Activated naive CD4-positive, alpha-beta T cell treated with anti-CD3 and anti-CD28 coated beads, Interleukin-2, amount 50 U/mL, for 24 hours (primary cell): Measurements from ENCODE around the gene ENTREP3.

ENCODE experiments used
- H3K27ac Mint-ChIP-seq: one replicate; pipeline ENCODE4 v1.8.0; 2021; ENCODE audit warnings: mild to moderate bottlenecking, mixed read lengths
- H3K27me3 Mint-ChIP-seq: one replicate; pipeline ENCODE4 v1.8.0; 2021; ENCODE audit warnings: mixed read lengths
- H3K36me3 Mint-ChIP-seq: one replicate; pipeline ENCODE4 v1.8.0; 2021; ENCODE audit warnings: mixed read lengths
- H3K4me1 Mint-ChIP-seq: one replicate; pipeline ENCODE4 v1.8.0; 2021; ENCODE audit warnings: mixed read lengths
- H3K4me3 Mint-ChIP-seq: one replicate; pipeline ENCODE4 v1.8.0; 2021; ENCODE audit warnings: mild to moderate bottlenecking, mixed read lengths
- H3K9me3 Mint-ChIP-seq: one replicate; pipeline ENCODE4 v1.8.0; 2021; ENCODE audit warnings: mixed read lengths

ENTREP3 gene

DNA sequence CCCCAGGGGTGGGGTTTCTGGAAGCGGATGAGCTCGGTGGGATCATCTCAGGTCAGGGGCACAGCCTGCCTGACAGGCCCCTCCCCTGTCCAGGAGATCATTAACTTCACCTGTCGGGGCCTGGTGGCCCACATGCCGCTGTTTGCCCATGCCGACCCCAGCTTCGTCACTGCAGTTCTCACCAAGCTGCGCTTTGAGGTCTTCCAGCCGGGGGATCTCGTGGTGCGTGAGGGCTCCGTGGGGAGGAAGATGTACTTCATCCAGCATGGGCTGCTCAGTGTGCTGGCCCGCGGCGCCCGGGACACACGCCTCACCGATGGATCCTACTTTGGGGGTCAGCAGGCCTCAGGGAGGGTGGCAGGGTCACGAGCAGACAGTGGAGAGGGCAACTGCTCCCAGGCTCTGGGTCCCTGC, 30.4 kb upstream of the ENTREP3 start:
- Mint-ChIP-seq H3K9me3 (no peaks in the 10 kb centered on the region), H3K36me3 (no peaks in the 10 kb centered on the region), H3K27ac (no peak overlapping the region), H3K4me3 (no peak overlapping the region), H3K27me3 (no peaks in the 10 kb centered on the region), H3K4me1 (no peaks in the 10 kb centered on the region)

DNA sequence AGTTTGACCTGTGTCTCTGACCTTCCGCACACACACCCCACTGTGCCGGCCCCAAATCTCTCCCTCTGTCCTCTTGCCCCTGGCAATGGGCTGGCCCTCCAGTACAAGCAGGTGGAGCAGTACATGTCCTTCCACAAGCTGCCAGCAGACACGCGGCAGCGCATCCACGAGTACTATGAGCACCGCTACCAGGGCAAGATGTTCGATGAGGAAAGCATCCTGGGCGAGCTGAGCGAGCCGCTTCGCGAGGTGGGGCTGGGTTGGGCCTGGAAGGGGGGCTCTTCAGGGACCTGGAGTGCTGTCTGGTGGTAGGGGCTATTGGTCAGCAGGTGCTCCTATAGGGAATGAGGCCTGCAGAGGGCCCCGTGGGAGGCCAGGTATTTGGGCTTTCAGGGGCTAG, 29.8 kb upstream of the ENTREP3 start:
- H3K27ac Mint-ChIP-seq, result no peak overlapping the region
- H3K4me1 Mint-ChIP-seq, result no peaks in the 10 kb centered on the region
- H3K36me3 Mint-ChIP-seq, result no peaks in the 10 kb centered on the region
- no peak overlapping the region for H3K4me3 Mint-ChIP-seq
- no peaks in the 10 kb centered on the region for H3K9me3 Mint-ChIP-seq
- H3K27me3 Mint-ChIP-seq, result no peaks in the 10 kb centered on the region

DNA sequence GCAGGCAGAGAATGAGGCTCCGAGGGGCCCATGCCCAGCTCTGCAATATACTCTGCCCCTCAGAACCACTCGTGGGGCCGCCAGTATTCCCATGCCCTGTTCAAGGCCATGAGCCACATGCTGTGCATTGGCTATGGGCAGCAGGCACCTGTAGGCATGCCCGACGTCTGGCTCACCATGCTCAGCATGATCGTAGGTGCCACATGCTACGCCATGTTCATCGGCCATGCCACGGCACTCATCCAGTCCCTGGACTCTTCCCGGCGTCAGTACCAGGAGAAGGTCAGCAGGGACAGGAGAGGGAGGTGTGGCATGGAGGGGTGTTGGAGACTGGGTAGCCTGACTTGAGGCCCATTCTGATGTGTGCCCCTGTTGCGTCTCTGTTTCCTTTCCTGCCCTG, 29.2 kb upstream of the ENTREP3 start:
- H3K27ac Mint-ChIP-seq, result no peak overlapping the region
- H3K4me1 Mint-ChIP-seq, result no peaks in the 10 kb centered on the region
- no peak overlapping the region for H3K4me3 Mint-ChIP-seq
- H3K27me3 Mint-ChIP-seq, result no peaks in the 10 kb centered on the region
- H3K36me3 Mint-ChIP-seq, result no peaks in the 10 kb centered on the region
- no peaks in the 10 kb centered on the region for H3K9me3 Mint-ChIP-seq

DNA sequence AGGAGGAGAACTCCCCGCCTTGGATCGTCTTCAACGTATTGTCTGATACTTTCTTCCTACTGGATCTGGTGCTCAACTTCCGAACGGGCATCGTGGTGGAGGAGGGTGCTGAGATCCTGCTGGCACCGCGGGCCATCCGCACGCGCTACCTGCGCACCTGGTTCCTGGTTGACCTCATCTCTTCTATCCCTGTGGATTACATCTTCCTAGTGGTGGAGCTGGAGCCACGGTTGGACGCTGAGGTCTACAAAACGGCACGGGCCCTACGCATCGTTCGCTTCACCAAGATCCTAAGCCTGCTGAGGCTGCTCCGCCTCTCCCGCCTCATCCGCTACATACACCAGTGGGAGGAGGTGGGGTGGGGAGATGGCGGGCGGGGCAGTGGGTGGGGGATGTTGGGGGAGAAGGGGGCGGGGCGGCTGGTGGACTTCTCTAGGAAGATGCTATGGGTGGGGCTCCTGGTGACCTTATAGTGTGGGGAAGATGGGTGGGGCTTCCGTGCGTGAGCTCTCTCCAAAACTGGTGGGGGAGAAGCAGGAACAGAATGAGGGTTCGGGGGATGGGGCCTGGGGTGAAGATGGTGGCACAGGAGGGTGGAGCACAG, 27.3 kb upstream of the ENTREP3 start:
- H3K36me3 Mint-ChIP-seq, result no peaks in the 10 kb centered on the region
- H3K27ac Mint-ChIP-seq, result no peak overlapping the region
- H3K27me3 Mint-ChIP-seq, result no peaks in the 10 kb centered on the region
- peaks cover 7% of the 10 kb centered on the region for H3K4me1 Mint-ChIP-seq
- no peak overlapping the region for H3K4me3 Mint-ChIP-seq
- H3K9me3 Mint-ChIP-seq, result no peaks in the 10 kb centered on the region

DNA sequence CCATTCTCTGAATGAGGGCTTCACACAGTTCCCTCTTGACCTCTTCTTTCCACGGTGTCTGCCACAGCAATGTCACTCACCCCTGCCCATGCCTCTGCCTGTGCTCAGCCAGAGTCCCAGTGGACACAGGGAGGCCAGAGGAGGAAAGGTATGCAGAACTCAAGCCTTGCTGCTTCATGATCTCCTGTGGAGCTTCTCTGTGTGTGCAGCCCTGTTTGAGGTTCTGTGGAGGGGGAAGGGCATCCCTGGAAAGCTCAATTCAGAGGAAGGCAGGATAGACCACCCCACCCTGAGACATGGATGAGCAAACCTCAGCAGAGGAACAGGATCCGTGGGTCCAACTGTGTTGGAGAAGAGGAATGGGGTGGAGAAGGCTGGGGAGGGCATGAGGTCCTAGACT, 24.0 kb upstream of the ENTREP3 start:
- no peaks in the 10 kb centered on the region for H3K36me3 Mint-ChIP-seq
- peaks cover 24% of the 10 kb centered on the region for H3K4me1 Mint-ChIP-seq
- no peak overlapping the region for H3K4me3 Mint-ChIP-seq
- no peak overlapping the region for H3K27ac Mint-ChIP-seq
- H3K9me3 Mint-ChIP-seq, result no peaks in the 10 kb centered on the region
- no peaks in the 10 kb centered on the region for H3K27me3 Mint-ChIP-seq

DNA sequence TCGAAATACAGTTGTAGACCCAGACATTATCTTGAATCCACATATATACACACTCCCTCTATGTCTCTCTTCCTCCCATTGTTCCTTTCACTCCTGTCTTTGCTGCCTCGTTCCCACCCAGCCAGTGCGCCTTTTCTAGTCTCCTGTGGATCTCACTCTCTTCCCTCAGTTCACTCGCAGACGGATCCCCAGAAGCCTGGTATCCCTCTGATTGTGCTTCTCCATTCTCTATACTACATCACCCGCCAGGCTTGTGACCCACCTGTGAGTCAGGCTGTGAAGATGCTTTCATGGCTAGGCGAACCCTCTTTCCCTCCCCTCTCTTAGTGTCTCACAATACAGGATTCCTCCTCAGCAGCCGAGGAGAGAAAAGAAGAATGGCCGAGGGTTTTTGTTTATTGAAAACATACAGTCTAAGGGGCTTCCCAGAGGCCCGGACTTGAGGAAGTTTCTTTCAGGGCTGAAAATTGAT, 23.4 kb upstream of the ENTREP3 start:
- no peak overlapping the region for H3K27ac Mint-ChIP-seq
- H3K4me1 Mint-ChIP-seq, result peaks cover 26% of the 10 kb centered on the region
- H3K4me3 Mint-ChIP-seq, result peak overlapping the region; percentile 61
- H3K27me3 Mint-ChIP-seq, result no peaks in the 10 kb centered on the region
- no peaks in the 10 kb centered on the region for H3K36me3 Mint-ChIP-seq
- H3K9me3 Mint-ChIP-seq, result no peaks in the 10 kb centered on the region

DNA sequence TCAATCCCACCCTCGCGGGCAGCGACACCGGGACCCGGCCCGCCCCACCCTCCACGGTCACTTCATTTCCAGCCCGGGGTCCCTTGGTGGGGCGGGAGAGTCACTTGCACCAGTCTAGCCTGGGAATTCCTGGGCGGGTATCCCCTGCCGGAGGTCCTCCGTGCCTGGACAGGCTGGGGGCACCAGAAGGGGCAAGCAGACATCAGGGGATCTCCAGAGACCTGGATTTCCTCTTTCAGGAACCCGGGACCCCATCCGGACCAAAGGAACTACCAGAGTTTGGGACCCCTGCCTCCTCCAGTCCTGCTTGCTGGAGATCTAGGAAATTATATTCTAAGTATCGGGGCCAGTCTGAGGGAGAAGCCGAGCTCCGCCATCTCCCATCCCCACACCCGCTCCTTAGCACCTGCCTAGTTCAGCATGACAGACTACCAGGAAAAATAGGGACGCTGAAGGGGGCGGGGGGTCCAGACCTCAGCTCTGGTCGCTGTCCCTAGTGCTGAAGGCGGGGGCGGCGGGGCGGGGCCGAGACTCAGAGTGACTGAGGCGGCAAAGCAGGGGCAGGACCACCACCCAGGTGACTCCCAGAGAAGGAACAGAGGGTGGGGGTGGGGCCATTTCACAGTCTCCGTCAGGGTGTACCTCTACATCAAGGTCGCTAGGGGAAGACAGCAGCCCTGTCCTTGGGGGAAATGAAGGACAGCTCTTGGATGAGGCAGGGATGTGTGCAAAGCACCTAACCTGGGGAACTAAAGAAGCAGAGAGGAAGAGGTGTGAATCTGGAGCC, 22.8 kb upstream of the ENTREP3 start:
- H3K36me3 Mint-ChIP-seq, result no peaks in the 10 kb centered on the region

DNA sequence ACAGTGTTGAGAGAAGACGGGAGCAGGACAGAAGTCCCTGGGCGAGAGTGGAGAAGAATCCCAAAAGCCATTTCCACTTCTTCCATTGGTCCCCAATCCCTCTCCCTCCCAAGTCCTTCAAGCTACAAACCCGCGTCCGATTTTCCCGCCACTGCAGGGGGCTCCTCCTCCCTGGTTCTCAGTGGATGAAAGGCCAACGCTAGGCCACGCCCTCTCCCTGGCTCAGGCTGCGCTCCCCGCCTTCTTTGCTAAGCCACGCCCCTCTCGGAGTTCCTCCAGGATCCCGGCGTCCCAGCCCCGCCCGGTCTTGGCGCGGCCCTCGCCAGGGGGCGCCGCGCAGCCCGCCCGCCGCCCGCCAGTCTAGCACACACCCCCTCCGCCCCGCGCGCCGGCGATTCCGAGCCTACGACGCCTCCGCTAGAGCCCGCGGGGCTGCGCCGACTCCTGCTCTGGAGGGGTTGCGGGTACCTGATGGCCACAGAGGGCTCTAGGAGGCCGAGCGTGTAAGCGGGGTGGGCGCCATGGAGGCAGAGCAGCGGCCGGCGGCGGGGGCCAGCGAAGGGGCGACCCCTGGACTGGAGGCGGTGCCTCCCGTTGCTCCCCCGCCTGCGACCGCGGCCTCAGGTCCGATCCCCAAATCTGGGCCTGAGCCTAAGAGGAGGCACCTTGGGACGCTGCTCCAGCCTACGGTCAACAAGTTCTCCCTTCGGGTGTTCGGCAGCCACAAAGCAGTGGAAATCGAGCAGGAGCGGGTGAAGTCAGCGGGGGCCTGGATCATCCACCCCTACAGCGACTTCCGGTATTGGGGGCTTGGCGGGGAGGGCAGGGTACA, 22.0 kb upstream of the ENTREP3 start, which contains the start of gene HCN3:
TSS of gene HCN3 (plus strand) at position 394 of the 832 bp plus-strand sequence. CDS start at position 522, 128 bp downstream.
- no peaks in the 10 kb centered on the region for H3K9me3 Mint-ChIP-seq
- peak within 1 kb of the TSS; percentile 83 for H3K4me3 Mint-ChIP-seq
- peak within 1 kb of the TSS; percentile 86 for H3K27ac Mint-ChIP-seq
- peaks cover 2% of the 10 kb centered on the region for H3K36me3 Mint-ChIP-seq
- H3K4me1 Mint-ChIP-seq, result peaks cover 35% of the 10 kb centered on the region
- H3K27me3 Mint-ChIP-seq, result no peaks in the 10 kb centered on the region

More for the DNA sequence above, 22.8 kb upstream of the ENTREP3 start:
- peak overlapping the region; percentile 83 for H3K4me3 Mint-ChIP-seq
- no peaks in the 10 kb centered on the region for H3K27me3 Mint-ChIP-seq
- H3K27ac Mint-ChIP-seq, result no peak overlapping the region
- H3K9me3 Mint-ChIP-seq, result no peaks in the 10 kb centered on the region
- H3K4me1 Mint-ChIP-seq, result peaks cover 30% of the 10 kb centered on the region

DNA sequence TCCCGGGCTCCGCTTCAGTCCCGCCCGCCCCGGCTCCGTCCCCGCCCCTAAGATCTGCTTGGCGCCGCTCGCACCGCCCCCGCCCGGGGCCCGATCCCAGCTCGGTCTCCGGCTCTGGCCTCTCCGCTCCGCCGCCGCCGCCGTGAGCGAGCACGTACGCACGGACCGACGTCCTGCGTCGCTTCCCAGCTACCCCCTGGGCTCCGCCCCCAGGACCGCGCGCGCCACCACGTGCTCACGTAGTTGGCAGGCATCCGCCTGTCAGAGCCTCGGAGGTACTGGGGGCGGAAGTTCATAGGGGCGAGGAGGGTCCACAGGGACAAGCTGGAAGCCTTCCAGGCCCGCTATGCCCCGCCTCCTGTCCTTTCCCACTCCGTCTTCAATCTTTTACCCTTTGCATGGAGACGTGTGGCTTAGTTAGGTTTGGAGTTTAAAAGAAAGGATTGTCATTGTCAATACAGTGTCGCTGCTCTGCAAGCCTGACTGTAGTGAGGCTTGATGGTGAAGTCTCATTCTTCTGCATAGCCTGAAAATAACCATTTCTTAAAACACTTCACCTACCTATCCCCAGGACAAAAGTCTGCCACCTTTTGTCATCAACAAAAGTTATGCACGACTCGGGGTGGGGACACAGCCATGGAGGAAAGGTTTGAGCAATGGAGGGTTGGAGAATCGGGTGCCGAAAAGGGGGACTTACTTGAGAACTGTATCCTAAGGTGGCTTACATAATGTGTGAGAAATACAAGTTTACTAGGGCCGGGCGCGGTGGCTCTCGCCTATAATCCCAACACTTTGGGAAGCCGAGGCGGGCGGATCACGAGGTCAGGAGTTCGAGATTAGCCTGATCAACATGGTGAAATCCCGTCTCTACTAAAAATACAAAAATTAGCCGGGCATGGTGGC, 18.3 kb upstream of the ENTREP3 start, which contains the start of gene CLK2:
TSS of gene CLK2 (minus strand) at position 162 of the 903 bp plus-strand sequence. CDS start 2,527 bp downstream, outside the sequence.
- Mint-ChIP-seq H3K9me3 (no peaks in the 10 kb centered on the region), H3K4me1 (peaks cover 53% of the 10 kb centered on the region), H3K27me3 (no peaks in the 10 kb centered on the region), H3K4me3 (peak within 1 kb of the TSS; percentile 91), H3K27ac (peak within 1 kb of the TSS; percentile 95), H3K36me3 (peaks cover 10% of the 10 kb centered on the region)

DNA sequence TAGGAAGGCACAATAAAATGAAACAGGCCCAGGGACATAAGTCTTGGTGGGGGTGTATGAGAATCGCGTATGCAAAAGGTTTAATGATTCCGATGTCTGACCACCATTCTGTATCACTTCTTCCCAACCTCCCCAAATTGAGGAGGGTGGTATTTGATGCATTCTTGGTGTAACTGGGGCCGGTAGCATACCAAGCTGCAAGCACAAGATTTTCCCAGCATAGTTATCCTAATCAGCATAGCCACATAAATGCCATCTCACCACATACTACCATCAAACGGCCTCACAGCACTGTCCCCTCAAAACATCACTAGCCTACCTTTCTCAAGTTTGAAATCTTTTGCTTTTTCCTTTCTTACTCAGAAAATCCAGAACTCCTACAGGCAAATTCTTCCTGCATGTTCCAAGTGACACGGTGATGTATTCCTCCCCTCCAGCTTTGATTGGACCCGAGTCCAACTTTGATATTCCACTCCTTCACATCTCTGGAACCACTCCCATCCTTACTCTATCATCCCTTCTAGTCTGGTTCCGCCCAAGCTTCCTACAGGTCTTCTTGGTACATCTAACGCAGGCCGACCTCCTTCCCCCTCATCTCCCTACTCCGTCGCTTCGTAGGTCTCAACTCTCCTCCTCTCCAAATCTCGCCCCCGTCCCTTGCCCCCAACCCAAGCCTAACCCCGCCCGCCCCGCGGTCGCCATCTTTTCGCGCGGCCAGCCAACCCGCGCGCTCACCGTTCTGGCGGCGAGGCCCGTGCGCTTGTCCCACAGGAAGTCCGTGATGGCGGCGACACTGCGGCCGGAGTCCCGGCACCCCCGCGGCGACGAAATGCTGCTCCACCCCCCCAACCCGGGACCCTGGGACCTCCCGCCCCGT, 17.4 kb upstream of the ENTREP3 start:
- H3K36me3 Mint-ChIP-seq, result peaks cover 12% of the 10 kb centered on the region
- peaks cover 49% of the 10 kb centered on the region for H3K4me1 Mint-ChIP-seq
- no peaks in the 10 kb centered on the region for H3K9me3 Mint-ChIP-seq
- H3K27me3 Mint-ChIP-seq, result no peaks in the 10 kb centered on the region
- H3K4me3 Mint-ChIP-seq, result peak overlapping the region; percentile 91
- H3K27ac Mint-ChIP-seq, result peak overlapping the region; percentile 67

DNA sequence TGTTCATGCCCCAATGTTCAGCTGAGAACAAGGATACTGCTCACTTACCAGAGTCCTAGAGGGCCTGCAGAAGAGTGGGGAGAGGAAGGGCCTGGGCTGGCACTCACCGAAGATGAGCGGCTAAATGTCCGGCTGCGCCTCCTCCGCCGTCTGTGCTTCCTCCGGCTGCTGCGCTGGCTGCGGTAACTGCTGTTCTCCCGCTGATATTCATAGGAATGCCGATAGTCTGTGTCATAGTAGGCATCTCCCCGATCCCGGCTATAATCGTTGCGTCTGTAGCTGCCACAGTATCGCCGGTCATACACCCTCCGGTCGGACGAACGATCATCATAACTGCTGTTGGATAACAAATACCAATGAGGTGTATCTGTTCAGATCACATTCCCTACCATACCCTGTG, 14.1 kb upstream of the ENTREP3 start:
- peaks cover 12% of the 10 kb centered on the region for H3K36me3 Mint-ChIP-seq
- H3K9me3 Mint-ChIP-seq, result no peaks in the 10 kb centered on the region
- H3K27me3 Mint-ChIP-seq, result no peaks in the 10 kb centered on the region
- no peak overlapping the region for H3K4me3 Mint-ChIP-seq
- H3K27ac Mint-ChIP-seq, result no peak overlapping the region
- peaks cover 31% of the 10 kb centered on the region for H3K4me1 Mint-ChIP-seq

DNA sequence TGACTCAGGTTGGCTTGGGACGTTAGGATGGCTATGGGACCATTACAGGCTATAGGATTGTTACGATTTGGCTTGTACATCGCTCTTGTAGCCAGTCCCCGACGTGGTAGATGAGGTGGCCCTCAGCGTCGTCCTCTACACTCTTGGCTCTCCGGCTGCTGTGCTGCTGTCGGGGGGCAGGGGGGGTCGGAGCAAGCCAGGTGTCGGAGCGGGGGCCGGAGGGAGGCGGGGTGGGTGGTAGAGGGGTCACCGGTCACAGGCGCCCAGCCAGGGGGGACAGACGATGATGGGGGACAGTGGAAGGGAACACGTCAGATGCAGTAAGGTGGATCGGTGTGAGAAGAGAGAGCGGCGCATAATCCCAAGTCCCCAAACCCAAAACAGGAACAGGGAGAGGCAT, 13.3 kb upstream of the ENTREP3 start:
- Mint-ChIP-seq H3K4me1 (peaks cover 29% of the 10 kb centered on the region), H3K9me3 (no peaks in the 10 kb centered on the region), H3K27ac (no peak overlapping the region), H3K4me3 (no peak overlapping the region), H3K27me3 (no peaks in the 10 kb centered on the region), H3K36me3 (peaks cover 13% of the 10 kb centered on the region)

DNA sequence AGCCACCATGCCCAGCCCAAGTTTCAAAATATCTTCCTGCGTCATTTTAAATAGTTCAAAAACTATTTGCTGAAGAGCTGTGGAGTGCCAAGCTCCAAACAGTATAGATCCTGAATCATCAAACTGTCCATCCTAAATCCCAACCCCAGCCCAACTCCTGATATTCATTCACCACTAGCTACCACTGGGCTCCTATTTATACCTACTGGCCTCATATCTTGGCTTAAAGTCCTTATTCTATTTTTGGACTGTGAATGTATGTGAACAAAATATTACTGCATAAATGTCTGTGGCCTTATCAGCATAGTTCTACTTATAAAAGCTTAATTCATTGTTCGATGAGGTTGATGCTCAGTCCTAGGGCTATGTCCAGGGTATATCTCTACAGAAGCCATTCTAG, 12.1 kb upstream of the ENTREP3 start:
- peaks cover 19% of the 10 kb centered on the region for H3K36me3 Mint-ChIP-seq

DNA sequence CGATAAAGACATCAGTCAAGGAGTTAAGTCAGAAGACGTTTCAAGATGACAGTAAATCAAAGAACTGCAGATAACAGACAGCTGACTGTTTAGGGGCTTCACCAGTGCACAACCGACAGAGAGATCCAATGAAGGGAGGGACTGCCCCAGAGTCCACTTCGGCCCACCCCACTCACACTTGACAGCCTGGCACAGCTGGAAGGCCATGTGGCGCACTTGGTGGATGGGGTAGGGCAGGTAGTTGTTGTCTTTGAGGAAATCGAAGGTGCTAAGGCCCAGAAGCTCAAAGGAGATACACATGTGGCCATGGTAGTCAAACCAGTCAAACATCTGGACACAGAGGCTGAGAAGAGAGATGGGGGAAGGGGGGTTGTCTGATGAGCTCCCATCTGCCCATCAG, 11.3 kb upstream of the ENTREP3 start:
- Mint-ChIP-seq H3K27ac (no peak overlapping the region), H3K4me3 (no peak overlapping the region), H3K9me3 (no peaks in the 10 kb centered on the region), H3K27me3 (no peaks in the 10 kb centered on the region), H3K36me3 (peaks cover 25% of the 10 kb centered on the region), H3K4me1 (peaks cover 35% of the 10 kb centered on the region)

More for the DNA sequence above, 12.1 kb upstream of the ENTREP3 start:
- Mint-ChIP-seq H3K4me1 (peaks cover 34% of the 10 kb centered on the region), H3K27ac (no peak overlapping the region), H3K4me3 (no peak overlapping the region), H3K27me3 (no peaks in the 10 kb centered on the region), H3K9me3 (no peaks in the 10 kb centered on the region)
